Myocyte (in vitro differentiated cells): ENCODE measurements around the gene SOX2. TPM values are rescaled to one million over a fixed set of nuclear protein-coding genes. Genes with fewer than 3 reads are reported as not detected.

Experiments
- DNase-seq: peaks from one replicate; pipeline ENCODE4 v3.0.0-alpha.2; 2012; ENCODE audit warnings: low read depth
- polyA plus RNA-seq: library from polyadenylated mRNA; unstranded; fragments of >200 nt; gene quantifications from one replicate; pipeline ENCODE4 v1.2.1, GENCODE V29; 2012; ENCODE audit warnings: missing spikeins
- total RNA-seq: library from RNA; depleted of rRNA; stranded (reverse); fragments of >200 nt; gene quantifications from 2 replicates; pipeline ENCODE4 v1.2.3, GENCODE V29; 2014

SOX2 gene
- not detected in 2 replicates for total RNA-seq
- polyA plus RNA-seq: not detected

GRCh38 chr3:181711325-181712135 lies at the start of gene SOX2:
SOX2 (plus strand) TSS chr3:181711925; CDS start chr3:181712361, 436 bp downstream.
- DNase-seq: peak; percentile 53

DNA sequence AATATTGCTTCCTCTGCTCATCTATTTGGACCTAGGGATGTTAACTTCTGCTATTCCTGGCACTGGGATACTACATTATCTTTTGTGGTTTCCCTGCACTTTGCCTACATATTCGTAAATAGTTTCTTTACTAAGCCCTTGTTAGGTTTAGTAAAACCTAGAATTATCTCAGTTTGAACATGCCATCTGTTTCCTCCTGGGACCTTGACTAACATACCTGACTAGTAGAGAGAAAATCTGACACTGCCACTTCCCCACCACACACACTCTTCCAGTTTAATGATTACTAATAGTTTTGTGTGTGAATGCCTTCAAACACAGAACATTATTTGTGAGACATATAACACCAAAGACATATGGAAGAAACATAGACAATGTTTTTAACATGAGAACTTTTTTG lies 28.2 kb upstream of the SOX2 start:
- no peak for DNase-seq

GRCh38 chr3:181687190-181687589 lies 24.5 kb upstream of the SOX2 start:
- DNase-seq: no peak

DNA sequence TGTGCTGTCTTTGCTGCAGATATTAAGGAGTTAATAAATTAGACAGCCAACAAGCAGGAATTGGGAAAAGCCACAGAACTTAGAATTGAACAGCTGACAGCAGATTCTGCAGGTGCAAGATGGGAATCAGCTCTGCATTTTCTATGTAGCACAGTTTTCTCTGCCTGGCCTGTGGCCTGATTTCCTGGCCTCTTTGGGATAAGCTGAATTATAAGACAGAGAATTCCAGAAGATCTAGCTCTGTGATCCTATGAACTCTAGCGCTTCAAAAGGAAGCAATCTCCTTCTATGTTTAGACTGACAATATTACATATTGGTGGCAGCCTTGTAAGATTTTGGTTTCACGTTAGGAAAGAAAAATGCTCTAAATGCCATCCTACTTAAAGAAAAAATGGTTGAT lies 24.0 kb upstream of the SOX2 start:
- DNase-seq: no peak

DNA sequence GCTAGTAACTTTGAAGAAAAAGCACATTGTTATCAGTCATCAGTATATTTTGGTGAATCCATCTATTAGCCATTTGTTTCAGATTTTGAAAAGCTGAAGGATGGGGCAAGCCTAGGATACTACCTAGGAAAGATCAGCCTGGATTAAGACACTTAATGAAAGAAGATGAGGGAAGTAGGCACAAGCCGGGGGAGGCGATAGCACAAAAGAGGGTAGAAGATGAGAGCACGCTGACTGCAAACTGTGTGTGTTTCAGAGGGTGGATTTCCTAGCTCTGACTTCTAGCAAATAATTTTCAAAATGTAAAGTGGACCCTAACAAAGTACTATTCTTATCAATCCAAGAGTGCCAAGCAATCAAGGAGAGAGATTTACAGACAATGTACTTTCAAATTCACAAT lies 22.2 kb upstream of the SOX2 start:
- no peak for DNase-seq

DNA sequence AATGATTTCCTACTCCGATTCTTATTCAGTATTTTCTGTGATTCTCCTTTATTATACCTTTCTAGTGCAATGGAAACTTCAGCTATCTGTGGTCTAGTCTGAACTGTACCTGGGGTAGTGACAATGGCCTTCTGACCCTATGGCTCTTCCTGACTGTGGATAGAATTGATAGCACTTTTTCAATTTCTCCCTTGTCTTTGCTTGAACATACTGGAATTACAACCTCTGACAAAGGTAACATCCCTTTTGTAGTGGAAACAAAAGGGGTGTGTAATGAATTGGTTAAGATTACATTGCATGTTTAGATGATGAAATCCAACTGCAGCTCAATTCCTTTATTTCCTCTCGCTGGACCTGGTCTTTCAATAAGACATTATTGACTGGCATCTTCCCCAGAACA lies 21.0 kb upstream of the SOX2 start:
- DNase-seq: no peak

DNA sequence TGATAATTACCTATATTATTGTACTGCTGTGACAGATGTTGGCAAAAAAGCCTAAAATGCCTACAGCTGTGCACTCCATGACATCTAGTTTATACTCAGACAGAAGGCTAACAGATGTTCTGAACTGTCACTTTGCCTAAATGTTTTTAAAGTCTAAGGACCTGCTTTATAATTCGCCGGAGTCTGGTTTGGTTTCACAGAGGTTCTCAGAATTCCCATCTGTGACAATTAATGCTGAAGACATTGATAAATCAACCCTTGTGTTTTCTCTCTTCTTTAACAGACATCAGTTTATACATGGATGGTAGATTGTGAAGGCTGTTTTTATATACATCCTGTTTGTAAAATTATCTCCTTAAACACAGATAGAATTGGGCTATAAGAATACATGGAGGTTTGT lies 19.8 kb upstream of the SOX2 start:
- no peak for DNase-seq

- DNase-seq: no peak
These were observed 19.2 kb upstream of the SOX2 start for GRCh38 chr3:181692311-181693145.

DNA sequence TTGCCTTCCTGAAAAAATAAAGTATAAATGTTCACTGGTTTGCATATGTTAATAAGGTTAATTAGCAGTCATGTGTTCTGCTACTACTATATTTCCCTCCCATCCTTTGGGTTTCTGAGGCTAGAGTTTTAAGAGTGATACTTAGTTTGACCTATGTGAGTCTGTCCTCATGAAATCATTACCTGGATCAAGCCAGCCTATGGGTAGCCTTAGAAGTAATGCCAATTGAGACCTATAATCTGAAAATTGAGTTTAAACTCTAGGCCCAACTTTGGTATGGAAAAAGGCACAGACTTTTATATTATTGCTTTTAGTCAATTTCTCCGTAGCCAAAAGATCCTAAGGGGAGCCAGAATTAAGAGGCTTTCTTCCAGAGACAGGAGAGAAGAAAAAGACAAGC lies 18.4 kb upstream of the SOX2 start:
- no peak for DNase-seq

- peak; percentile 3 for DNase-seq
These were observed 16.7 kb upstream of the SOX2 start for GRCh38 chr3:181694805-181695660.

- no peak for DNase-seq
These were observed 15.8 kb upstream of the SOX2 start for GRCh38 chr3:181695661-181696491.

DNA sequence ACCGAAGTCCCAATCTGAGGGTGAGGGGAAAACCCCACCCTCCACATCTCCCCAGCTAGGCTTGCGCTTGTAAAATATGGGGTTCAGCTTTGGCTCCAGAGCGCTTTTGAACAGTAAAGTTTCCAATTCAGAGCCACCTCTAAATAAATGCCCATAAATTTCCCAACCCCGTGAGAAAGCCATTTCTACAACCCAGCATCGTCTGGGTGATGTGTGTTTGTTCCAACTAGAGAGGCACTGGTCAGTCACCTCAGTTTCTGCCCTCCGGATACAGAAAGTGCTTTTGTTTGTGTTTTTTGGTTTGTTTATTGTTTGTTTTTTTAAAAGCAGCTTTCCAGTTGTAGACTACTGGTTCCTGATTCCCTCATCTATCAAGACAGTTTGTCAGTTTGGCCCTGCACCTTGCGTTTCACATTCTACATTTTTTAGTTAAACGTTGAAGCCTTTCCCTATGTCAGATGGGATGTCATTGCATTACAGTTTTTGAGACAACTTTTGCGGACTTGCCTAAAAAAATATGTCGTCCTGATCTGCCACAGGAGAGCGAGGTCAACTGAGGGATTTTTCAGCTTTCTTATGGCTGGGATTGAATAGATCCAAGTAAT lies 15.0 kb upstream of the SOX2 start:
- no peak for DNase-seq

GRCh38 chr3:181698263-181698954 lies 13.3 kb upstream of the SOX2 start:
- DNase-seq: no peak

- DNase-seq: peak; percentile 13
These were observed 12.4 kb upstream of the SOX2 start for GRCh38 chr3:181699171-181699903.

GRCh38 chr3:181700168-181701087 lies 11.3 kb upstream of the SOX2 start:
- DNase-seq: peak; percentile 81

GRCh38 chr3:181701096-181701495 lies 10.6 kb upstream of the SOX2 start:
- DNase-seq: no peak

DNA sequence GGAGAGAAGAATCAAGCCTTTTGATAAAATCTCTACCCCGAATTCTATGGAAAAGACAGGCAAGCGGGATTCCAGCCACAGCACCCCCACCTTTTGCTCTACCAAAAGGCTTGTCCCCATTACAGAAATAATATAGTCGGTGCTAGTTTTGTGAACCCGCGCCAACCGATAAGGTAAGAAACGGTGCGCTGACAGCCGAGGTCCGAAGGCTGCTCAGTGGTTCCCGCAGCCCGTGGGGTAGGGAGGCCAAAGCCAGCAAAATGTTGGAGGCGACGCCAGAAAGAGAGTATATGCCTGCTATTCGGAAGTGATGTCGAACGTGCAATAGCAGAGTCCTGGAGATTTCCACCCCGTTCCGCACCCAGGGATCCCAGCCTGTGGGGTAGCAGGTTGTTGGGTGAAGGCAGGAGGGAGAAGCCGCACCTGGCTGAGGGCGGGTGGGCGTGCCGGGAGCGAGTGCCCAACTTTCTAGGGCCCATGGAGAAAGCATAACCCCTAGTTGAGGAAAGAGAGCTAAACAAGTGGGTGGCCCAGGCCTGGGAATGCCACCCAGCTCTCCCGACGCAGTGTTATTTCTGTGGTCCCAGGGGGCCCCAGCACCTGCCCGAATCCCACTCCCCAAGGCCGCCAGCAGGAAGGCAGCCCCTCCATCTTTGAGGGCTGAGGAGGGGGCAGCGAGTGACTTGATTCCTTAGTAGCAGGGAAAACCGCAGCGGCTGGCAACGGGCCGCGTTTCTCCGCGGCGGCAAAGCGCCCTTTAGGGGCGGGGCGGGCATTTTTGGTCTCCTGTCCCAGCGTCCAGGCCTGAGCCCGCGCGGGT lies 7.9 kb upstream of the SOX2 start:
- no peak for DNase-seq
